Mucosa of descending colon (tissue), 3 donors: ENCODE results near the gene ZBTB7C. TPM values are rescaled to one million over a fixed set of nuclear protein-coding genes. Genes with fewer than 3 reads are reported as not detected.

Experiments
- ATAC-seq: fragments of 200-7000 bp; cut with Tn5 transposase; one replicate; pipeline ENCODE4 v1.9.1; 2020; ENCODE audit warnings: mild to moderate bottlenecking, moderate library complexity
- DNase-seq, 3 donors: peaks; one replicate each; pipeline ENCODE4 v3.0.0-alpha.2; 2020
- H3K36me3 ChIP-seq: fragments of 200-600 bp; one replicate; pipeline ENCODE4 v1.8.0; 2021; ENCODE audit warnings: low read depth, mild to moderate bottlenecking
- H3K4me1 ChIP-seq: fragments of 200-600 bp; one replicate; pipeline ENCODE4 v1.8.0; 2021; ENCODE audit warnings: low read depth, mild to moderate bottlenecking
- H3K4me3 ChIP-seq: fragments of 200-600 bp; one replicate; pipeline ENCODE4 v1.8.0; 2021; ENCODE audit warnings: mild to moderate bottlenecking
- H3K9me3 ChIP-seq: fragments of 200-600 bp; one replicate; pipeline ENCODE4 v1.8.0; 2021; ENCODE audit warnings: mild to moderate bottlenecking
- CTCF ChIP-seq: fragments of 200-600 bp; IDR thresholded peaks from one replicate; pipeline ENCODE4 v1.8.0; 2022; ENCODE audit warnings: antibody characterized with exemption, mild to moderate bottlenecking
- intact Hi-C, 2 donors: fragments of 100-400 bp; cut with DNase I in 1 of 2; cut with micrococcal nuclease in 1 of 2; formaldehyde crosslinking; loops; one replicate each; pipeline versions ENCODE4 v1.11.0 to v1.11.1; 2022; cut with DNase I, micrococcal nuclease
- total RNA-seq, 3 donors: library from RNA; stranded (reverse); fragmentation: NEBNext Ultra II Directional in 2 of 3; extraction: Animal tissue kit (Norgen Biotek cat#: 25700) in 2 of 3; gene quantifications; one replicate each; pipeline versions ENCODE4 v1.2.1 to v1.2.4, GENCODE V29; 2021 to 2023
- donor health status: DM: no; HTN: no; CAD: no; lungs with moderate emphysema.
- donor health status: DM: no; HTN: no; CAD: no.
- donor health status: DM: no; HTN: yes; CAD: no.

Gene ZBTB7C
- total RNA-seq, 3 donors from 2014 or later = 20.8 to 56.6 (median 38.2) TPM

- Histone ChIP-seq H3K36me3 (no peaks in the 10 kb centered on the region), H3K4me1 (peaks cover 29% of the 10 kb centered on the region), H3K4me3 (no peak overlapping the region), H3K9me3 (no peaks in the 10 kb centered on the region)
- DNase-seq (peak in 2 of 3 donors; percentile 62 to 71), ATAC-seq (peak; percentile 76)
- intact Hi-C loops = loop anchor here in 1 of 2 donors (10.0 kb wide), 1 partner anchor 79 kb away; no protein-coding TSS in a partner anchor
- no peak for TF ChIP-seq CTCF
These were observed 275.4 kb downstream of the ZBTB7C start for GRCh38 chr18:48133671-48134251.

- ATAC-seq = no peak
These were observed 276.2 kb downstream of the ZBTB7C start for GRCh38 chr18:48132797-48133655.

GRCh38 chr18:48131042-48131441 lies 278.1 kb downstream of the ZBTB7C start:
- intact Hi-C loops = loop anchor here in 1 of 2 donors (10.0 kb wide), 1 partner anchor 76 kb away; no protein-coding TSS in a partner anchor
- Histone ChIP-seq H3K4me3 (no peak overlapping the region), H3K4me1 (peaks cover 13% of the 10 kb centered on the region), H3K9me3 (no peaks in the 10 kb centered on the region), H3K36me3 (no peaks in the 10 kb centered on the region)
- ATAC-seq = no peak
- DNase-seq = no peak
- no peak for TF ChIP-seq CTCF

More at GRCh38 chr18:48132797-48133655, 276.2 kb downstream of the ZBTB7C start:
- no peak for TF ChIP-seq CTCF
- Histone ChIP-seq H3K4me1 (peaks cover 22% of the 10 kb centered on the region), H3K36me3 (no peaks in the 10 kb centered on the region), H3K4me3 (no peak overlapping the region), H3K9me3 (no peaks in the 10 kb centered on the region)
- intact Hi-C loops = loop anchor here in 1 of 2 donors (10.0 kb wide), 1 partner anchor 78 kb away; no protein-coding TSS in a partner anchor
- DNase-seq = no peak

- no peaks in the 10 kb centered on the region for H3K9me3 ChIP-seq
- ATAC-seq = no peak
- intact Hi-C loops = loop anchor here in 1 of 2 donors (10.0 kb wide), 1 partner anchor 75 kb away; no protein-coding TSS in a partner anchor
- TF ChIP-seq CTCF = no peak
- H3K4me3 ChIP-seq = no peak overlapping the region
- DNase-seq = no peak
- H3K4me1 ChIP-seq = peaks cover 16% of the 10 kb centered on the region
- no peaks in the 10 kb centered on the region for H3K36me3 ChIP-seq
These were observed 279.5 kb downstream of the ZBTB7C start for GRCh38 chr18:48129621-48130082.

GRCh38 chr18:48127606-48128005 lies 281.6 kb downstream of the ZBTB7C start:
- H3K36me3 ChIP-seq = no peaks in the 10 kb centered on the region
- intact Hi-C loops = no loop called here
- ATAC-seq = no peak
- no peak for TF ChIP-seq CTCF
- H3K4me1 ChIP-seq = peaks cover 19% of the 10 kb centered on the region
- H3K9me3 ChIP-seq = no peaks in the 10 kb centered on the region
- DNase-seq = no peak
- no peak overlapping the region for H3K4me3 ChIP-seq
